Measurements from ENCODE around the gene VWA3B. TPM values are rescaled to one million over a fixed set of nuclear protein-coding genes. Genes with fewer than 3 reads are reported as not detected.
"Not testable (repeated sequence)": the region's sequence is repeated elsewhere in the genome, so short reads cannot be mapped to it uniquely, and the experiment has no call there.

Gene VWA3B
- polyA plus RNA-seq, 1 experiment = not detected

DNA sequence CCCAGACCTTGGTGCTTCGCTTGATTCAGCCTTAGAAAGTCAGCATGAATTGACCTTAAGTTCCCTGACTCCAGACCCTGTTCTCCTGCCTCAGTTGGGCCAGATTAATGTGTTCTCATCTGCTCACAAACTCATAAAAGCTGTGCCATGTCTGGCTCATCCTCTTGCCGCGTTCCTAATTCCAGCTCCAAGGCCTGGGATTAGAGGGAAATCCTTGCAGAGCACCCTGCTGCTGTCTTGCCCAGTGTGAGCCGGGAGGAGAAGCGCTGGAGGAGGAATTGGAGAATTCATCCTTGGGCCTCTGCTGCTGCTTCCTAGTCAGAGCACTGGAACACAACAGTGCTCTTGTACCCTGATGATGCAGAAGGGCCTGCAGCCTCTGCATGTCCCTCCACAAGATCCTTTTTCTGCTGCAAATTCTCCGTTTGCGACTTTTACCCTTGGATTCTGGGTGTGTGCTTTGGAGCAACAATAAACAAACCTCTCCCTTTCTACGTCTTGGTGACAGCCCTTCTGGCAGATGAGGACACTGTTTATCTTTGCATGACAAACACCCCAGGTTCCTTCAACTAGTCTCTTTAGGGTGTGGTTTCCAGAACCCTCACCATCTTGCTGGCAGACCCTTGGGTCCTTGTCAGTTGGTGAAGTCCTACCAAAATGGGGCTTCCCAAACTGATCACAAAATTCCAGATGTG, 212.4 kb downstream of the VWA3B start:
- peaks cover 24% of the 10 kb centered on the region for H3K27me3 ChIP-seq (ENCODE audit: control insufficient read depth, insufficient read depth, low read length)
- H3K4me3 ChIP-seq (ENCODE audit: low read depth, low read length) = no peak overlapping the region
- ChIA-PET POLR2A (no interaction called here), CTCF (no interaction called here)
- H3K27ac ChIP-seq (ENCODE audit: low read depth, low read length) = no peak overlapping the region
- H3K9me3 ChIP-seq (ENCODE audit: control insufficient read depth, insufficient read depth, low read length) = no peaks in the 10 kb centered on the region; the same call in 1 of the 2 replicates
- DNase-seq (ENCODE audit: low read depth, low spot score) = no peak
- TF ChIP-seq, protein P1, sequence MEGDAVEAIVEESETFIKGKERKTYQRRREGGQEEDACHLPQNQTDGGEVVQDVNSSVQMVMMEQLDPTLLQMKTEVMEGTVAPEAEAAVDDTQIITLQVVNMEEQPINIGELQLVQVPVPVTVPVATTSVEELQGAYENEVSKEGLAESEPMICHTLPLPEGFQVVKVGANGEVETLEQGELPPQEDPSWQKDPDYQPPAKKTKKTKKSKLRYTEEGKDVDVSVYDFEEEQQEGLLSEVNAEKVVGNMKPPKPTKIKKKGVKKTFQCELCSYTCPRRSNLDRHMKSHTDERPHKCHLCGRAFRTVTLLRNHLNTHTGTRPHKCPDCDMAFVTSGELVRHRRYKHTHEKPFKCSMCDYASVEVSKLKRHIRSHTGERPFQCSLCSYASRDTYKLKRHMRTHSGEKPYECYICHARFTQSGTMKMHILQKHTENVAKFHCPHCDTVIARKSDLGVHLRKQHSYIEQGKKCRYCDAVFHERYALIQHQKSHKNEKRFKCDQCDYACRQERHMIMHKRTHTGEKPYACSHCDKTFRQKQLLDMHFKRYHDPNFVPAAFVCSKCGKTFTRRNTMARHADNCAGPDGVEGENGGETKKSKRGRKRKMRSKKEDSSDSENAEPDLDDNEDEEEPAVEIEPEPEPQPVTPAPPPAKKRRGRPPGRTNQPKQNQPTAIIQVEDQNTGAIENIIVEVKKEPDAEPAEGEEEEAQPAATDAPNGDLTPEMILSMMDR (IDR thresholded peaks at IDR 0.05; ENCODE audit: low read depth, low read length) = no peak

DNA sequence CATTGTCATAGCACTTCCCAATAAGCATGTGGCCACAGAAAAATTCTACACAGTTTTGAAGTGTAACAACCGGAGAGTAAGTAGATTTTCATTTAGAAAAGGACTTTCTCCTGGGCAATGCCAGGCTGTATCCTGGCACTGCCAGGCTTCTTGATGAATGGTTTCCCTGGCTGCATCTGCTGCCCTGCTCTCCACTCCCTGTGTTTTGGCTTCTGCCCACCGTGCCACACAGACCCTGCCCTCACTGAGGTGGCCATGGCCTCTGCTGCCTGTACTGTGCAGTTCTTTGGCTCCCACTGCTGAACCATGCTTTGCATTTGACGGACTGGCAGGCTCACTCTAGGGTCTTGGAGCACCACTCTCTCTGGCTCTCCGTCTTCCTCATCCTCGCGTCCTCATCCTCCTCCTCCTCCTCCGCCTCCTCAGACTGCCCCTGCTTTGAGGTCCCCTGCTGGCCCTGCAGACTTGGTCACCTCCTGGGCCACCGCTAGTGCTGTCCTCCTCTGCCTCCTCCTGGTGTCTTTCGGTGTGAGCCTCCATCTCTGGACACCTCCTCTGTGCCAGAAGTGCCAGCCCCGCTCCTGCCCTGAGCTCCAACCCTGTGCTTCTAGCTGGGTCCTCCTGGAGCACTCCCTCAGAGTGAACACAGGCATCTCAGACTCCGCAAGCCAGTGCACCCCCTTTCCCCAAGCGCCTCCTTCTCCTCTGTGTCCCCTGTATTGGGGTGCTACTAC, 213.3 kb downstream of the VWA3B start:
- ChIA-PET POLR2A (no interaction called here), CTCF (no interaction called here)
- Histone ChIP-seq H3K27ac (ENCODE audit: low read depth, low read length) (no peak overlapping the region), H3K27me3 (ENCODE audit: control insufficient read depth, insufficient read depth, low read length) (peaks cover 20% of the 10 kb centered on the region), H3K4me3 (ENCODE audit: low read depth, low read length) (no peak overlapping the region), H3K9me3 (ENCODE audit: control insufficient read depth, insufficient read depth, low read length) (no peaks in the 10 kb centered on the region; the same call in 1 of the 2 replicates)
- no peak for DNase-seq (ENCODE audit: low read depth, low spot score)
- TF ChIP-seq, protein P1 (IDR thresholded peaks at IDR 0.05; ENCODE audit: low read depth, low read length) = no peak

DNA sequence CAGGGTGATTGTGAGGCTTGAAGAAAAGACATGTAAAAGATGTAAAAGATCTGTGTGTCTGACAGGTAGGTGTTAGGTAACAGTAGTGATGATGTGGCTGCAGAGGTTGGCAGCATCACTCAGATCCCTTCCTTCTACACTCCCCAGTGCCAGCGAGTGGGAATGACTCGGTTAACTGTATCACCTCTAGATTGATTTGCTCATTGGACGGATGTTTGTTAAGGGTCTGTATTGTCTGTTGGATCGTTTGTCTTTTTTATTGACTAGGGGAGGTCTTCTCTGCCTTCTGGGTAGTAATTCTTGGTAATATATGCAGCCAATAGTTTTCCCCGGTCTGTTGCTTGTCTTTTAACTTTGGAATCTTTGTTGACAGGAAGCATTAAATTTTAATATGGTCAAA, 214.5 kb downstream of the VWA3B start:
- POLR2A ChIA-PET = no interaction called here
- CTCF ChIA-PET = no interaction called here
- Histone ChIP-seq H3K27ac (ENCODE audit: low read depth, low read length) (no peak overlapping the region), H3K27me3 (ENCODE audit: control insufficient read depth, insufficient read depth, low read length) (peaks cover 14% of the 10 kb centered on the region), H3K9me3 (ENCODE audit: control insufficient read depth, insufficient read depth, low read length) (no peaks in the 10 kb centered on the region; the same call in 1 of the 2 replicates), H3K4me3 (ENCODE audit: low read depth, low read length) (no peak overlapping the region)
- TF ChIP-seq, protein P1 (IDR thresholded peaks at IDR 0.05; ENCODE audit: low read depth, low read length) = no peak
- no peak for DNase-seq (ENCODE audit: low read depth, low spot score)

DNA sequence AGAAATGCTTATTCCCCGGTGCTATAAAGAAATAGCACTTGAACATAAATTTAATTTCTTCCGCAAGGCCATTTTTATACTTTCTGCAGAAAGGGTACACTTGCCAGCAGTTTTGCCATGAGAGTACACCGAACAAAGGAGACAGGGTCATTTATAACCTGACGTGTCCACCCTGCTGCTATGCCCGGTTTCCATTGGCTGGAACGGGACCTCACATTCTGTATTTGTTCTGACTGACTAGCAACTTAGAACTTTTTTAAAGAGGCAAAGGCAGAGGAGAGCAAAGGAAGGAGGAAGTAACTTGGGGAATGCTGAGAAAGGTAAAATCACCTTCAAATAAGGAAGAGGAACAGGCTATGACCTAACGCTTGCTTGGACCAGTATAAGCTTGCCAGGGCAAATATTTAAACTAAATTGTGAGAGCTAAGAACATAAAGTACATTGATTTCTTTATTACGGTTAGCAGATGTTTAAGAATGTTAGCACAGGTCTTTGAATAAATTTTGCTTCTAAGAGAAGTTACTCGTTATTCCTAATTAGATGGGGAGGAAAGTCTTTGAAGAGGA, 220.2 kb downstream of the VWA3B start:
- H3K27me3 ChIP-seq (ENCODE audit: control insufficient read depth, insufficient read depth, low read length); DNase-seq (ENCODE audit: low read depth, low spot score); POLR2A ChIA-PET; CTCF ChIA-PET; H3K27ac ChIP-seq (ENCODE audit: low read depth, low read length); H3K9me3 ChIP-seq (ENCODE audit: control insufficient read depth, insufficient read depth, low read length); H3K4me3 ChIP-seq (ENCODE audit: low read depth, low read length): not testable (repeated sequence)

DNA sequence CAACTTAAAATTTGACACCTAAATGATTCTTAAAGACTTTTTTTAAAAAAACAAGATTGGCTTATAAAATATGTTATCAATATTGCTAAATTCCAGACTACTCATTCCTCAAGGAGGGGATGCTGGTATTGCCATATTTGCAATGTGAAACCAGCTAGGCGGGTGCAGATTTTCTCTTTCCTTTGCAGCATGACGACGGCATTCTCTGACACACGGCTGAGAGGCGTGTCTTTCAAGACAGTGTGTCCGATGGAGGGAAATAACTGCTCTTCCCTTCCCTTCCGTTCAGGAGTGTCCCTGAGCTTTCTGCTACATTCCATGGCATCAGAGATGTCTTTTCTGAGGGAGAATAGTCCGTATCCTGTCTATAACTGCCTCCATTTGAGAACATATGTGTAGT, 221.1 kb downstream of the VWA3B start:
- H3K27ac ChIP-seq (ENCODE audit: low read depth, low read length) = no peak overlapping the region
- ChIA-PET CTCF (no interaction called here), POLR2A (no interaction called here)
- DNase-seq (ENCODE audit: low read depth, low spot score) = no peak
- no peaks in the 10 kb centered on the region for H3K27me3 ChIP-seq (ENCODE audit: control insufficient read depth, insufficient read depth, low read length)
- TF ChIP-seq, protein P1 (IDR thresholded peaks at IDR 0.05; ENCODE audit: low read depth, low read length) = no peak
- H3K9me3 ChIP-seq (ENCODE audit: control insufficient read depth, insufficient read depth, low read length) = no peaks in the 10 kb centered on the region; the same call in 1 of the 2 replicates
- H3K4me3 ChIP-seq (ENCODE audit: low read depth, low read length) = no peak overlapping the region

Data from AG04450 (cell line).